Measurements from ENCODE around the gene NUP133. TPM values are rescaled to one million over a fixed set of nuclear protein-coding genes. Genes with fewer than 3 reads are reported as not detected.

NUP133 gene
- total RNA-seq, 1 experiment from 2014 or later, result 50.9 TPM

- no peak for TF ChIP-seq CTCF (IDR thresholded peaks at IDR 0.05; ENCODE audit: unreplicated experiment)
- H3K27me3 Mint-ChIP-seq (ENCODE audit: unreplicated experiment), result no peaks in the 10 kb centered on the region
- H3K36me3 Mint-ChIP-seq (ENCODE audit: insufficient read depth, unreplicated experiment), result peaks cover 40% of the 10 kb centered on the region
- H3K27ac Mint-ChIP-seq (ENCODE audit: unreplicated experiment), result no peak overlapping the region
- intact Hi-C loops (cut with micrococcal nuclease; ENCODE audit: unreplicated experiment), result no loop called here
- no peak for DNase-seq
- no peak overlapping the region for H3K4me3 Mint-ChIP-seq (ENCODE audit: low read depth, unreplicated experiment)
- H3K9me3 Mint-ChIP-seq (ENCODE audit: low read depth, unreplicated experiment), result no peaks in the 10 kb centered on the region
- H3K4me1 Mint-ChIP-seq (ENCODE audit: low read depth, unreplicated experiment), result no peaks in the 10 kb centered on the region
- CTCF ChIA-PET, result interaction anchor here (0.7 kb wide), 1 partner anchor 44 kb away, joined by 6 read pairs; no protein-coding TSS in a partner anchor
- no TSS peak for BruUV-seq (replicated peaks)
Observed at GRCh38 chr1:229487181-229487580, 21.0 kb downstream of the NUP133 start.

GRCh38 chr1:229485318-229485717 lies 22.8 kb downstream of the NUP133 start:
- H3K9me3 Mint-ChIP-seq (ENCODE audit: low read depth, unreplicated experiment), result no peaks in the 10 kb centered on the region
- no peak overlapping the region for H3K4me3 Mint-ChIP-seq (ENCODE audit: low read depth, unreplicated experiment)
- no peaks in the 10 kb centered on the region for H3K27me3 Mint-ChIP-seq (ENCODE audit: unreplicated experiment)
- TF ChIP-seq CTCF (IDR thresholded peaks at IDR 0.05; ENCODE audit: unreplicated experiment), result no peak
- DNase-seq, result no peak
- intact Hi-C loops (cut with micrococcal nuclease; ENCODE audit: unreplicated experiment), result no loop called here
- H3K27ac Mint-ChIP-seq (ENCODE audit: unreplicated experiment), result no peak overlapping the region
- no peaks in the 10 kb centered on the region for H3K4me1 Mint-ChIP-seq (ENCODE audit: low read depth, unreplicated experiment)
- BruUV-seq (replicated peaks), result no TSS peak
- H3K36me3 Mint-ChIP-seq (ENCODE audit: insufficient read depth, unreplicated experiment), result peaks cover 39% of the 10 kb centered on the region
- CTCF ChIA-PET, result no interaction called here

GRCh38 chr1:229482511-229482910 lies 25.6 kb downstream of the NUP133 start:
- intact Hi-C loops (cut with micrococcal nuclease; ENCODE audit: unreplicated experiment), result loop anchor here (1.0 kb wide), 1 partner anchor 224 kb away; no protein-coding TSS in a partner anchor
- BruUV-seq (replicated peaks), result no TSS peak
- H3K9me3 Mint-ChIP-seq (ENCODE audit: low read depth, unreplicated experiment), result no peaks in the 10 kb centered on the region
- H3K4me1 Mint-ChIP-seq (ENCODE audit: low read depth, unreplicated experiment), result no peaks in the 10 kb centered on the region
- no peak for DNase-seq
- CTCF ChIA-PET, result interaction anchor here (0.5 to 1.4 kb wide), 14 partner anchors 9 to 818 kb away, joined by 3 to 19 read pairs (median 4); partner anchors contain the start of gene ABCB10
- no peak overlapping the region for H3K4me3 Mint-ChIP-seq (ENCODE audit: low read depth, unreplicated experiment)
- H3K27ac Mint-ChIP-seq (ENCODE audit: unreplicated experiment), result no peak overlapping the region
- no peak for TF ChIP-seq CTCF (IDR thresholded peaks at IDR 0.05; ENCODE audit: unreplicated experiment)
- H3K27me3 Mint-ChIP-seq (ENCODE audit: unreplicated experiment), result no peaks in the 10 kb centered on the region
- peaks cover 27% of the 10 kb centered on the region for H3K36me3 Mint-ChIP-seq (ENCODE audit: insufficient read depth, unreplicated experiment)

- Mint-ChIP-seq H3K4me3 (ENCODE audit: low read depth, unreplicated experiment) (no peak overlapping the region), H3K9me3 (ENCODE audit: low read depth, unreplicated experiment) (no peaks in the 10 kb centered on the region), H3K4me1 (ENCODE audit: low read depth, unreplicated experiment) (no peaks in the 10 kb centered on the region), H3K36me3 (ENCODE audit: insufficient read depth, unreplicated experiment) (peaks cover 13% of the 10 kb centered on the region), H3K27ac (ENCODE audit: unreplicated experiment) (no peak overlapping the region), H3K27me3 (ENCODE audit: unreplicated experiment) (no peaks in the 10 kb centered on the region)
- intact Hi-C loops (cut with micrococcal nuclease; ENCODE audit: unreplicated experiment), result no loop called here
- no peak for TF ChIP-seq CTCF (IDR thresholded peaks at IDR 0.05; ENCODE audit: unreplicated experiment)
- CTCF ChIA-PET, result interaction anchor here (0.6 to 1.0 kb wide), 3 partner anchors 47 to 222 kb away, joined by 3 to 6 read pairs (median 3); no protein-coding TSS in a partner anchor
- no peak for DNase-seq
- no TSS peak for BruUV-seq (replicated peaks)
Observed at GRCh38 chr1:229480495-229480894, 27.6 kb downstream of the NUP133 start.
